IPS DF 6.9 (cell line): ENCODE data around the gene SEC61A1.

ENCODE experiments used
- DNase-seq: peaks from one replicate; pipeline ENCODE4 v3.0.0-alpha.2; 2013; ENCODE audit warnings: low read depth, low spot score
- H3K27ac ChIP-seq: one replicate; pipeline ENCODE4 v1.5.1; 2013; ENCODE audit warnings: low read length, control low read depth
- H3K27me3 ChIP-seq: 2 replicates; pipeline ENCODE4 v1.6.1; 2013; ENCODE audit warnings: mild to moderate bottlenecking, low read length; ENCODE audit not compliant: control insufficient read depth, insufficient read depth
- H3K36me3 ChIP-seq: 2 replicates; pipeline ENCODE4 v1.6.1; 2013; ENCODE audit warnings: low read length; ENCODE audit not compliant: control insufficient read depth, insufficient read depth
- H3K4me1 ChIP-seq: 2 replicates; pipeline ENCODE4 v1.6.1; 2013; ENCODE audit warnings: low read length; ENCODE audit not compliant: control insufficient read depth, insufficient read depth
- H3K4me3 ChIP-seq: 2 replicates; pipeline ENCODE4 v1.5.1; 2013; ENCODE audit warnings: mild to moderate bottlenecking, low read length
- H3K9me3 ChIP-seq: 2 replicates; pipeline ENCODE4 v1.6.1; 2013; ENCODE audit warnings: low read length, inconsistent platforms; ENCODE audit not compliant: control insufficient read depth, insufficient read depth
- WGBS: extraction: QIAGEN DNeasy Blood & Tissue Kit; methylation state at CpG from one replicate; pipeline ENCODE4 v1.1.7; 2013; ENCODE audit warnings: mixed read lengths, missing lambda C conversion rate; ENCODE audit not compliant: insufficient read length, insufficient coverage; 5-methylcytosine and 5-hydroxymethylcytosine counted together

Gene SEC61A1

DNA sequence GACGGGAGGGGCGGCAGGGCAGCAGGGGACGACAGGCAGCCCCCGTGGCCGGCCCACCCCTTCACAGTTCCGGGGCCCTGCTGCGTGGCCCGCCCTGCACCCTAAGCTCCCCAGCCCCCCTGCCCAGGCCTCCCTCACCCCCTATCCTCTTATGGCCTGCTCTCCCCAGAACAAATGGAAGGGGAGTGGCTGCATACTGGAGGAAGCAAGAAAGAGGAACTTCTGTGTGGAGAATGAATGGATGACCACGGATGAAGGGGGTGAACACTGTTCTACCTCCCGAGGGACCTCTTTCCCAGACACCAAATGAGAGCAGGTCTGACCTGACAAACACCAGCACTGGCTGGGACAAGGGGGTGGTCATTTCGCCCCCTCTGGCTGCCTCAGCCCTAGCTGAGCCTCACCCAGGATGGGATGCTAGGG lies 25.0 kb downstream of the SEC61A1 start:
- WGBS, result no CpG with 5 or more reads among the region's 11 CpGs

DNA sequence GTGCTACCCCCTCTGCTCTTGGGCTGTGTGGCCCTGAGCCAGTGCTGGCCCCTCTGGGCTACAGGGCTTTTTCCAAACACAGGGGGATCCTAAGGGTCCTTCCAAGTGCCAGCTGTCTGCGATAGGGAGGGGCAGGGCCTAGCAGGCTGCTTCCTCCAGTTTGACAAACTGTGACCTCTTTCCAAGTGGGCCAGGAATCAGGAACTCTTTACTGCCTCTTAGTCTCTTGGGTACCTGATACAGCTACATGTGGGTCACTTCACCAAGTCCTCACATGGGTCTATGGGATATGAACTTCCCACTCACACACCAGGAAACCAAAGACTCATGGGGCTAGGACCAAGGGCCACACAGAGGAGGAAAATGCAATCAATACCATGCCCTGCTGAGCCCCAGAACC lies 25.4 kb downstream of the SEC61A1 start:
- Histone ChIP-seq H3K4me3 (no peak overlapping the region), H3K27ac (no peak overlapping the region), H3K27me3 (no peaks in the 10 kb centered on the region), H3K9me3 (no peaks in the 10 kb centered on the region), H3K36me3 (peaks cover 17% of the 10 kb centered on the region), H3K4me1 (peaks cover 3% of the 10 kb centered on the region; the same call in 1 of the 2 replicates)
- WGBS, result no CpG with 5 or more reads among the region's 1 CpG
- no peak for DNase-seq

More for the DNA sequence above, 25.0 kb downstream of the SEC61A1 start:
- Histone ChIP-seq H3K27ac (no peak overlapping the region), H3K36me3 (peaks cover 14% of the 10 kb centered on the region), H3K9me3 (no peaks in the 10 kb centered on the region), H3K27me3 (no peaks in the 10 kb centered on the region), H3K4me3 (peak overlapping the region; percentile 23; the same call in 1 of the 2 replicates), H3K4me1 (peaks cover 3% of the 10 kb centered on the region; the same call in 1 of the 2 replicates)
- no peak for DNase-seq

DNA sequence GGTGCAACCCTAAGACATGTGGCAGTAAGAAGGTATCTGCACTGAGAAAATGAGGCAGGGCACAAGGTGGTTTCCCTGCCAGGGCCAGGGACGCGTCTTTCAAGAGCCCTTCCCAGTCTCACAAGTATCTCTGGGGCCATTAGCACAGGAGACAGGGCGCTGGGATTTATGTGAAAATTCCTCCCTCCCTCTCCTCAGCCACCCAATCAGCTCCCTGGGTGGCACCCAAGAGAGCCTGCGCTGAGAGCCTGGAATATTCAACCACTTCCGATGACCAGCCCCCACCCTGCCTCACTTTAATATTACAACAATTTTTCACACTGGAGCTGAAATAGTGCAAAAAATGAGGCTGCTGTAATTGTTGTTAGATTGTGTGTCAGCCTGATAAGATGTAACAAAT lies 26.1 kb downstream of the SEC61A1 start:
- peaks cover 3% of the 10 kb centered on the region; the same call in 1 of the 2 replicates for H3K4me1 ChIP-seq
- H3K27me3 ChIP-seq, result no peaks in the 10 kb centered on the region
- H3K36me3 ChIP-seq, result peaks cover 17% of the 10 kb centered on the region
- no peak overlapping the region for H3K4me3 ChIP-seq
- no peaks in the 10 kb centered on the region for H3K9me3 ChIP-seq
- WGBS, result no CpG with 5 or more reads among the region's 5 CpGs
- no peak for DNase-seq
- H3K27ac ChIP-seq, result no peak overlapping the region

DNA sequence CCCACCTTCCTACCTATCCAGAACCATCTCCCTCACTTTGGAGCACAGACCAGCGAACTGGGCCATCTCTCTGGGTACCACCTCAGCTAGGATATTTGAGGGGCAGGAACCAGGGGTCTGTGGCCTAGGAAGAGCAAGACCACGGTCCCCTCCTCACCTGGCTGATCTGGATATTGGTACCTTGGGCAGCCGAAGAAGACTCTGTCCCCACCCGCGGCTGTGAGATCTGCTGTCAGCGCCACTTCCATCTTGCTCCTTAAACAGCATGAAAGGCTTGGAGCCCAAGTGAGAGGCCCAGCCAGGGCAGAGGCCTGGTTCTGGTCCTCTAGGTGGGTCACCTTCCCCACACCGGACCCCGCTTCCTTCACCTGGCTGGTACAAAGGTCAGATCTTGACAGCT lies 26.6 kb downstream of the SEC61A1 start:
- no peaks in the 10 kb centered on the region for H3K9me3 ChIP-seq
- H3K36me3 ChIP-seq, result peaks cover 20% of the 10 kb centered on the region
- WGBS, result no CpG with 5 or more reads among the region's 8 CpGs
- no peak overlapping the region for H3K27ac ChIP-seq
- no peaks in the 10 kb centered on the region for H3K27me3 ChIP-seq
- DNase-seq, result no peak
- H3K4me3 ChIP-seq, result no peak overlapping the region
- H3K4me1 ChIP-seq, result peaks cover 3% of the 10 kb centered on the region; the same call in 1 of the 2 replicates

DNA sequence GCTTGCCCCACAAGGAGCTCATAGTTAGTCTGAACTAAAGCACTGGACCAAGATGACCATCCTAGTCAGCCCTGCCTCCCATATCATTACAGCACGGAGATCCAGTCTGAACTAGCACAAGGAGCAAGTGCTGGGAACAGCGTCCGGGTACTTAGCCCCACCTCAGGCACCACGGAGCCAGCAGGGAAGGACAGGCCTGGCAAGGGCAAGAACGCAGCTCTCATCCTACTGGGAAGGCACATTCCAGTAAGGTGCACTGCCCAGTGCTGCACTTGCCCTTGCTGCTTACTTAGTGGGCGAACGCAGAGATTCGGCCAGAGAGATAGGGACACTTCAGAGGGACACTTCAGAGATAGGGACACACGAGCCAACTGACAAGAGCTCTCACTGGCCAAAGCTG lies 27.6 kb downstream of the SEC61A1 start:
- no peak for DNase-seq
- peaks cover 20% of the 10 kb centered on the region for H3K36me3 ChIP-seq
- no peak overlapping the region for H3K4me3 ChIP-seq
- WGBS, result no CpG with 5 or more reads among the region's 9 CpGs
- no peaks in the 10 kb centered on the region for H3K27me3 ChIP-seq
- H3K4me1 ChIP-seq, result peaks cover 3% of the 10 kb centered on the region; the same call in 1 of the 2 replicates
- H3K9me3 ChIP-seq, result no peaks in the 10 kb centered on the region
- H3K27ac ChIP-seq, result no peak overlapping the region

DNA sequence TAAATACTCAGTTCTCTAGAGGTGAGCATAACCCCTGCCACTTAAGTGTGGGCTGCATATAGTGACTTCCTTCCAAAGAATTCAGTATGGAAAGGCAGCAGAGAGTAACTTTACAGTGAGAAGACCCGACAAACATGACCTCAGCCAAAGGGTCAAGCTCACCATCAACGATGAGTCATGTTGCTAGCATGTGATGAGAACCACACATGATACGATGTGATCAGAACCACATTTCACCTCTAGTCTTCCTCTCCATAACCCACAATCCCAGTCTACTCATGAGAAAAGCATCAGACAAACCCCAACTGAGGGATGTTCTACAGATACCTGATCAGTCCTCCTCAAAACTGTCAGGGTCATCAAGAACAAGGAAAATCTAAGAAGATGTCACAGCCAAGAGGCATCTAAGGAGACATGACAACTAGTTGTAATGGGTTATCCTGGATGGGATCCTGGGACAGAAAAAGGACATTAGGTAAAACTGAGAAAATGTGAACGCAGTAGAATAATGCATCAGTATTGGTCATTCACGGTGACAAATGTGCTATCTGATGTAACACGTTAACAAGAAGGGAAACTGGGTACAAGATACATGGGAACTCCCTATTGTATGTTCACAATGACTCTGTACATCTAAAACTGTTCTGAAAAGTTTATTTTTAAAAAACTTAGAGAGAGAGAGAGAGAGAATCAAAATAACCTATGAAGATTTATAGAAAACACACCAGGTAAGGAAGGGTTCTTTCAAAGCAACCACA lies 28.3 kb downstream of the SEC61A1 start:
- H3K4me1 ChIP-seq, result peaks cover 2% of the 10 kb centered on the region; the same call in 1 of the 2 replicates
- H3K9me3 ChIP-seq, result no peaks in the 10 kb centered on the region
- no peak for DNase-seq
- no peak overlapping the region for H3K27ac ChIP-seq
- no peak overlapping the region for H3K4me3 ChIP-seq
- peaks cover 25% of the 10 kb centered on the region for H3K36me3 ChIP-seq
- no CpG with 5 or more reads among the region's 6 CpGs for WGBS
- H3K27me3 ChIP-seq, result no peaks in the 10 kb centered on the region

DNA sequence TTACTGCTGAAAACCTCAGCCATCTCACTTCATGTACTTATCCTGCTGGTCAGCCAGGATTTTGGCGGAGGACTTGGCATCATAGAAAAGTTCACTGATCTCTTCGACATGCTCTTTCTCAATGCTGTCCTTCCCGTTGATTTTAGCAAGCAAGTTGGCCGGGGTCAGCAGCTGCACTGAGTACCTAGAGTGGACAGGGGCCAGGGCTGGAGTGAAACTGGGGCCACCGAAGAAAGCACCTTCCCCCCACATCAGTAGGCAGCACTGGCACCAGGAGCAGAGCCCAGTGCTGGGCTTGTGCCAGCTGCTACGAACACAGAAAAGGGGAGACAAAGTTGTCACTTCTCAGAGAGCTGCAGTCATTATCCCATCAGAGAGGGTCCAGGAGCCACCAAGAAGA lies 29.0 kb downstream of the SEC61A1 start:
- no CpG with 5 or more reads among the region's 6 CpGs for WGBS
- Histone ChIP-seq H3K27ac (no peak overlapping the region), H3K4me3 (no peak overlapping the region), H3K9me3 (no peaks in the 10 kb centered on the region), H3K4me1 (no peaks in the 10 kb centered on the region; the same call in 1 of the 2 replicates), H3K27me3 (no peaks in the 10 kb centered on the region), H3K36me3 (peaks cover 28% of the 10 kb centered on the region)
- DNase-seq, result no peak

DNA sequence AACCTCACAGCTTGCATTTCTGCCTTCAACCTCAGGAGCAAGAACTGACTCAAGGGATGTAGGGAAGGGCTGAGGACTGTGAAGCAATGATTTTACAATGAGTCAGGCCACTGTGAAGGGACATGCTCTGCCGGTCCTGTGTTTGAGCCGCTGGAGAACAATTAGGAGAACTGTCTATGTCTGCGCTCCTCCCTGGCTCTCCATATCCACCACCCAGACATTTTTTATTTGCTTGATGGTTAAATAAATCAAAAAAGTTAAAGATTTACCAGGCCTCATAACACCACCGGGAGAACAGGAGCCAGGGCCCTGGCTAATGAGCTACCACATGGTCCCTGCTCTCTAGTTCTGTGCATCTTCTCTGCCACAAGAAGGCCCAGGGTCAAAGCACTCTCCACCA lies 29.6 kb downstream of the SEC61A1 start:
- H3K9me3 ChIP-seq, result no peaks in the 10 kb centered on the region
- no CpG with 5 or more reads among the region's 4 CpGs for WGBS
- peaks cover 29% of the 10 kb centered on the region for H3K36me3 ChIP-seq
- no peak overlapping the region for H3K4me3 ChIP-seq
- no peaks in the 10 kb centered on the region for H3K27me3 ChIP-seq
- no peak for DNase-seq
- H3K4me1 ChIP-seq, result no peaks in the 10 kb centered on the region; the same call in 1 of the 2 replicates
- H3K27ac ChIP-seq, result no peak overlapping the region

DNA sequence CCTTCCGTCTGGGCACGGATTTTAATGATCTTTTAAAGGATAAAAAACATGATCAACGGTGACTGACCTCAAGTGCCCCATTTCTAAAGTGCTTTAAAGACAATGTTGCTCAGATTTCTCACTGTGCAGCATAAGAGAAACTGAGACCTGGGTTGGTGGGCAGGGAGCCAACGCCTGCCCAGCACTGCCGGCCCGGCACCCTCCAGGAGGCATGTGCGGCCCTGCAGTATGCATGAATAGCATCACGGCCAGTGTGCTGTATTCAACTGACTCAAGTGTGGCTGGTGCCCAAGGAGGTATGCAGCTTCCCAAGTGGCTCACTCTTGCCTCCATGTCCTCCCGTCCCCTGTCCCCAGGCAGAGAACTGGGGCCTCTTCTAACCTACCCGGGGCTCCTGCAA lies 30.3 kb downstream of the SEC61A1 start:
- H3K4me3 ChIP-seq, result no peak overlapping the region
- H3K27me3 ChIP-seq, result no peaks in the 10 kb centered on the region
- H3K4me1 ChIP-seq, result no peaks in the 10 kb centered on the region; the same call in 1 of the 2 replicates
- no peak for DNase-seq
- peaks cover 35% of the 10 kb centered on the region for H3K36me3 ChIP-seq
- H3K27ac ChIP-seq, result no peak overlapping the region
- no peaks in the 10 kb centered on the region for H3K9me3 ChIP-seq
- no CpG with 5 or more reads among the region's 10 CpGs for WGBS

DNA sequence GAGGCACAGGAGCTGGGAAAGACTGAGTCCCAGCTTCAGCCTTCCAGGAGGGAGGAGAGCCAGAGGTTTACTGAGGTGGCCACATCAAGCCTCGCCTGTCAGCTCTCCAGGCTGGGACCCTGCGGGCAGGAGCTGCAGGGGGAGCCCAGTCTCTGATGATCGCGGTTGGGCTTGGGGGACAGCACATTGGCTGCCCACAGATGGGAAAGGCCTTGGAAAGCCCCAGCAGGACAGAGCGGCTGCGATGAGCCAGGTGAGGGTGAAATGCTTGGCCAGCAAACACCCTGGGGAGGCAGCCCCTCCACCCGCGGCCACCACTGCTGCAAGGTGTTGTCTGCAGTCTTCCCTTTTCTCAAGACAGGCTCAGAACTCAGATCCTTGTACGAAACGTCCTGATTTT lies 31.2 kb downstream of the SEC61A1 start:
- Histone ChIP-seq H3K27me3 (no peaks in the 10 kb centered on the region), H3K27ac (no peak overlapping the region), H3K4me3 (no peak overlapping the region), H3K36me3 (peaks cover 36% of the 10 kb centered on the region), H3K9me3 (no peaks in the 10 kb centered on the region), H3K4me1 (no peaks in the 10 kb centered on the region; the same call in 1 of the 2 replicates)
- WGBS, result no CpG with 5 or more reads among the region's 10 CpGs
- DNase-seq, result no peak
